HepG2 (cell line): ENCODE measurements around the gene RAB6C. TPM values are rescaled to one million over a fixed set of nuclear protein-coding genes. Genes with fewer than 3 reads are reported as not detected.

ENCODE experiments used
- ATAC-seq: fragments of 200-7000 bp; cut with Tn5 transposase; 3 replicates; pipeline ENCODE4 v1.9.1; 2020; ENCODE audit warnings: mild to moderate bottlenecking, moderate library complexity
- BruUV-seq: library from RNA; stranded (reverse); fragments of 400-500 nt; replicated peaks from 2 replicates; lab custom pipeline; 2021; lab: Mats Ljungman, UMichigan
- CTCF ChIA-PET: fragments of 300-600 bp; formaldehyde crosslinking; extraction: SDS; loops from one replicate; lab custom pipeline; 2021; ENCODE audit warnings: low total read pairs, inconsistent platforms, low intra/inter-chr PET ratio; lab: Yijun Ruan, JAX
- POLR2A ChIA-PET: fragments of 350-600 bp; sonication (Branson Sonifier 250); formaldehyde crosslinking; loops from one replicate; lab custom pipeline; 2020; ENCODE audit warnings: antibody characterized with exemption, inconsistent platforms; lab: Yijun Ruan, JAX
- DNase-seq: peaks from one replicate; pipeline ENCODE4 v3.0.0-alpha.2; 2015; ENCODE audit warnings: low spot score
- FAIRE-seq: peaks from 3 replicates; lab custom pipeline; 2011; peaks lifted over from hg19 to GRCh38; lab: Jason Lieb, UNC
- H2AFZ ChIP-seq: one replicate; pipeline ENCODE4 v1.6.1; 2011; ENCODE audit warnings: low read length, inconsistent platforms
- H3K27ac ChIP-seq: fragments of 300-600 bp; 3 replicates; pipeline ENCODE4 v1.8.0; 2011; ENCODE audit warnings: mixed run types, mild to moderate bottlenecking, mixed read lengths, low read length, inconsistent platforms; ENCODE audit not compliant: insufficient read depth; ENCODE audit errors: extremely low read length
- H3K27me3 ChIP-seq, 2 experiments: fragments of 200-600 bp in 1 of 2; 2 replicates in 1 of 2; 3 replicates in 1 of 2; pipeline versions ENCODE4 v1.6.0 to v1.8.0; 2011; ENCODE audit warnings: low read length in 2 of 2, mild to moderate bottlenecking in 2 of 2, moderate library complexity in 2 of 2, inconsistent platforms in 1 of 2; ENCODE audit not compliant: insufficient read depth in 2 of 2, control insufficient read depth in 1 of 2
- H3K36me3 ChIP-seq, 2 experiments: fragments of 200-600 bp in 1 of 2; replicated peaks in 1 of 2; 2 replicates in 1 of 2; 3 replicates in 1 of 2; pipeline versions ENCODE4 v1.5.1 to v1.8.0; 2011; ENCODE audit warnings: low read length in 2 of 2, inconsistent platforms in 1 of 2; ENCODE audit not compliant: insufficient read depth in 2 of 2, control insufficient read depth in 1 of 2
- H3K4me1 ChIP-seq: 2 replicates; pipeline ENCODE4 v1.5.1; 2012; ENCODE audit warnings: low read length, inconsistent platforms; ENCODE audit not compliant: insufficient read depth
- H3K4me2 ChIP-seq: 2 replicates; pipeline ENCODE4 v1.6.0; 2011; ENCODE audit warnings: low read depth, low read length, inconsistent platforms
- H3K4me3 ChIP-seq, 3 experiments: fragments of 200-600 bp in 1 of 3; sonication (generic), shearing (Covaris generic) in 1 of 3; replicated peaks in 1 of 3; 2 replicates each; pipeline ENCODE4 v1.5.1; 2011 to 2016; ENCODE audit warnings: low read length in 3 of 3, inconsistent platforms in 2 of 3, low read depth in 2 of 3, mild to moderate bottlenecking in 2 of 3, control low read depth in 1 of 3, mixed read lengths in 1 of 3; ENCODE audit not compliant: insufficient read depth in 1 of 3
- H3K79me2 ChIP-seq: one replicate; pipeline ENCODE4 v1.6.1; 2011; ENCODE audit warnings: low read length, inconsistent platforms; ENCODE audit not compliant: insufficient read depth
- H3K9ac ChIP-seq: 2 replicates; pipeline ENCODE4 v1.6.0; 2011; ENCODE audit warnings: mild to moderate bottlenecking, low read depth, low read length, inconsistent platforms; ENCODE audit not compliant: insufficient read depth
- H3K9me3 ChIP-seq: 2 replicates; pipeline ENCODE4 v1.5.1; 2012; ENCODE audit warnings: mild to moderate bottlenecking, low read length
- H4K20me1 ChIP-seq: 2 replicates; pipeline ENCODE4 v1.6.0; 2011; ENCODE audit warnings: inconsistent platforms, mild to moderate bottlenecking, low read length, moderate library complexity; ENCODE audit not compliant: insufficient read depth
- ARID2 ChIP-seq: sonication (generic); formaldehyde crosslinking; IDR thresholded peaks from 2 replicates; pipeline ENCODE4 v1.8.1; 2022; ENCODE audit warnings: mild to moderate bottlenecking, missing genetic modification reagents, borderline replicate concordance
- CEBPG ChIP-seq: IDR thresholded peaks from 2 replicates; pipeline ENCODE4 v1.6.1; 2016
- CHCHD3 ChIP-seq: sonication (generic); formaldehyde crosslinking; IDR thresholded peaks from 2 replicates; pipeline ENCODE4 v1.8.0; 2022; ENCODE audit warnings: mild to moderate bottlenecking, missing genetic modification reagents, moderate library complexity
- GPN1 ChIP-seq: sonication (generic); formaldehyde crosslinking; IDR thresholded peaks from 2 replicates; pipeline ENCODE4 v1.5.1; 2020; ENCODE audit warnings: missing genetic modification reagents, borderline replicate concordance
- NBN ChIP-seq: fragments of 450-650 bp; conservative IDR thresholded peaks from 2 replicates; pipeline ENCODE4 v1.6.1; 2017
- RBM22 ChIP-seq: fragments of 200-400 bp; formaldehyde crosslinking; optimal IDR thresholded peaks from 2 replicates; pipeline ENCODE3; 2017; ENCODE audit warnings: mild to moderate bottlenecking, low read length, moderate library complexity
- SALL2 ChIP-seq: sonication (generic); formaldehyde crosslinking; IDR thresholded peaks from 2 replicates; pipeline ENCODE4 v1.8.1; 2023; ENCODE audit warnings: mild to moderate bottlenecking, missing genetic modification reagents, inconsistent platforms
- THRA ChIP-seq: sonication (generic); formaldehyde crosslinking; IDR thresholded peaks from 2 replicates; pipeline ENCODE4 v1.4.0; 2020; ENCODE audit warnings: missing genetic modification reagents, borderline replicate concordance
- ZNF431 ChIP-seq: sonication (generic); formaldehyde crosslinking; IDR thresholded peaks from 2 replicates; pipeline ENCODE4 v1.9.0; 2022; ENCODE audit warnings: missing genetic modification reagents, low read depth, mild to moderate bottlenecking, borderline replicate concordance
- ZNF629 ChIP-seq: sonication (generic); formaldehyde crosslinking; conservative IDR thresholded peaks from 2 replicates; pipeline ENCODE4 v1.5.0; 2020; ENCODE audit warnings: missing genetic modification reagents
- ZSCAN21 ChIP-seq: sonication (generic); formaldehyde crosslinking; IDR thresholded peaks from 2 replicates; pipeline ENCODE4 v1.8.0; 2022; ENCODE audit warnings: mild to moderate bottlenecking, missing genetic modification reagents, moderate library complexity, borderline replicate concordance
- WGBS: methylation state at CpG from one replicate; pipeline ENCODE4 v1.1.6; 2017; ENCODE audit warnings: low lambda C conversion rate; 5-methylcytosine and 5-hydroxymethylcytosine counted together
- in situ Hi-C: cut with HindIII; loops from 2 replicates; pipeline ENCODE4 v1.10.0; 2017; ENCODE audit warnings: low pct_unique_long_range_greater_than_20kb; ENCODE audit not compliant: extremely low pct_ligation_motif_present
- intact Hi-C: fragments of 100-400 bp; cut with micrococcal nuclease; formaldehyde crosslinking; loops from one replicate; pipeline ENCODE4 v1.10.0; 2022; ENCODE audit not compliant: unreplicated experiment
- polyA plus RNA-seq, 8 experiments: library from polyadenylated mRNA; depleted of rRNA in 3 of 8; stranded (reverse) in 7 of 8; unstranded in 1 of 8; fragments of >200 nt; fragmentation: Illumina TruSeq in 4 of 8; extraction: Trizol in 4 of 8; gene quantifications; 2 replicates each; pipeline versions ENCODE4 v1.2.1 to v1.2.3, GENCODE V29; 2011 to 2016; ENCODE audit warnings: low read depth in 4 of 8, missing spikeins in 1 of 8, mixed read lengths in 1 of 8; ENCODE audit not compliant: insufficient read depth in 1 of 8
- total RNA-seq, 5 experiments: library from RNA; depleted of rRNA; stranded (reverse); fragments of >200 nt; fragmentation: Illumina TruSeq; extraction: Trizol; gene quantifications; 2 replicates each; pipeline ENCODE4 v1.2.3, GENCODE V29; 2016; ENCODE audit warnings: low read depth in 1 of 5

RAB6C gene
- total and polyA plus RNA-seq, 2 of the 13 experiments (the other 11 are each of a cell fraction or from before 2014, with no cell fraction given): not detected

DNA sequence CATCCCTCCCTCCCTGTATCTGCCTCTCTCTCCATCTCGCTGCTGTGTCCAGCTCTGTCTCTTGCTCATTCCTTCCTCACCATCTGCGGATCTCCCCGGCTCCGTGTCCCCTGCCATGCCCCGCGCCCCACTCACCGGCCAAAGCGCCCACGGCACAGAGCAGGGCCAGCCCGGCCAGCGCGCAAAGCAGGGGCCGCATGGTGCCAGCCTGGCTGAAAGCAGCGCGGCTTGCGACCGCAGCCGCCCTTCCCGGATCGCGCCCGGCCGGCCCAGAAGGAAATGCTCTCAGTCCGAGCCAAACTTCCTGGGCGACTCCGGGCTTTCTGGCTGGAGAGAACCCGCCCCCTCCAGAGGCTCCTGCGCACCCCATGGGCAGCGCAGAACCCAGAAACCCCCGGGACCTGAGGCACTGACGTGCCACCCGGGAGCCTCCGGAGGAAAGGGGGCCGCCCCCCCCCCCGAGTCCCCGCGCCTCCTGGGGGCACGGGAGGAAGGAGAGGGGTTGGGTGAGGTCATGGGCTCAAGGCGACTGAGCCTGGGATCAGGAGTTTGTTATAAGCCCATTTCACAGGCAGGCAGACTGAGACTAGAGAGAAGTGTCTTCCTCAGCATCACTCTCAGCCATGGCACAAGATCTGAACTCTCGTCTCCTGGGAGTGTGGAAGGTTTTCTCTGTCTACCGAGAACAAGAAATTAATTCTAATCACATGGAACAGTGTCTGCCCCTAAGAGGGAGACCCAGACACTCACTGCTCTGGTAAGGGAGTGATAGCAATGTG, 45.2 kb upstream of the RAB6C start:
- Histone ChIP-seq H3K9me3 (no peaks in the 10 kb centered on the region), H3K27ac (no peak overlapping the region), H3K27me3 (peaks cover 6 to 33% of the 10 kb centered on the region in 2 experiments; a peak in 3 of 5 replicates), H2AFZ (no peak overlapping the region), H3K4me1 (no peaks in the 10 kb centered on the region), H3K79me2 (no peaks in the 10 kb centered on the region), H3K9ac (no peak overlapping the region), H3K4me3 (no peak overlapping the region), H3K4me2 (no peak overlapping the region), H4K20me1 (no peaks in the 10 kb centered on the region; the same call in 1 of the 2 replicates), H3K36me3 (no peaks in the 10 kb centered on the region)
- FAIRE-seq: no peak
- DNase-seq: no peak
- intact Hi-C loops: no loop called here
- no peak for ATAC-seq
- ChIA-PET POLR2A (no interaction called here), CTCF (no interaction called here)
- TF ChIP-seq NBN (no peak), ZNF629 (CRISPR knock-in tag) (peak; percentile 82), RBM22 (no peak), CHCHD3 (CRISPR knock-in tag) (no peak)
- in situ Hi-C loops: loop anchor here (10.0 kb wide), 1 partner anchor 401 kb away; no protein-coding TSS in a partner anchor
- 23% methylated on average over 29 of the region's 41 CpGs for WGBS
- no TSS peak for BruUV-seq

GRCh38 chr2:129935118-129935517, 44.3 kb upstream of the RAB6C start:
- DNase-seq: no peak
- no peak for TF ChIP-seq ARID2
- no peak for TF ChIP-seq ZNF431
- TF ChIP-seq ZSCAN21 (CRISPR knock-in tag): no peak
- TF ChIP-seq SALL2 (CRISPR knock-in tag): no peak
- no peak for TF ChIP-seq THRA (CRISPR knock-in tag)
- no peak for TF ChIP-seq CEBPG (CRISPR knock-in tag)
- TF ChIP-seq GPN1: no peak
- ChIA-PET POLR2A (no interaction called here), CTCF (no interaction called here)
- no peak overlapping the region for H3K9ac ChIP-seq
- no TSS peak for BruUV-seq
- H3K4me1 ChIP-seq: no peaks in the 10 kb centered on the region
- WGBS: 7% methylated on average over 1 of the region's 1 CpG
- H3K9me3 ChIP-seq: no peaks in the 10 kb centered on the region
- H2AFZ ChIP-seq: no peak overlapping the region
- H3K36me3 ChIP-seq: no peaks in the 10 kb centered on the region
- H4K20me1 ChIP-seq: no peaks in the 10 kb centered on the region; the same call in 1 of the 2 replicates
- H3K27ac ChIP-seq: no peak overlapping the region
- H3K79me2 ChIP-seq: no peaks in the 10 kb centered on the region
- no peak for FAIRE-seq
- peaks cover 6 to 37% of the 10 kb centered on the region in 2 experiments; a peak in 3 of 5 replicates for H3K27me3 ChIP-seq
- intact Hi-C loops: loop anchor here (5.0 kb wide), 1 partner anchor 222 kb away; no protein-coding TSS in a partner anchor
- no peak for ATAC-seq
- no peak overlapping the region for H3K4me3 ChIP-seq
- no peak overlapping the region for H3K4me2 ChIP-seq
- in situ Hi-C loops: loop anchor here (10.0 kb wide), 1 partner anchor 400 kb away; no protein-coding TSS in a partner anchor
